Stomach (tissue), 9 donors: ENCODE measurements around the gene SLC2A10. TPM values are rescaled to one million over a fixed set of nuclear protein-coding genes. Genes with fewer than 3 reads are reported as not detected.

Source experiments
- DNase-seq, 2 donors: peaks; one replicate each; pipeline versions ENCODE4 v3.0.0 to v3.0.0-alpha.2; 2013 to 2019
- H3K27ac ChIP-seq, 5 donors: fragments of 200-600 bp in 4 of 5; sonication (generic) in 4 of 5; one replicate each; pipeline ENCODE4 v1.5.1; 2013 to 2019; ENCODE audit warnings: mild to moderate bottlenecking in 1 of 5, moderate library complexity in 1 of 5
- H3K27me3 ChIP-seq, 3 donors: fragments of 200-600 bp; sonication (generic); one replicate each; pipeline ENCODE4 v1.5.1; 2017 to 2019; ENCODE audit warnings: mixed run types in 1 of 3
- H3K36me3 ChIP-seq, 4 donors: fragments of 200-600 bp; sonication (generic); 1 replicate in 3 of 4; 2 replicates in 1 of 4; pipeline ENCODE4 v1.5.1; 2016 to 2019
- H3K4me1 ChIP-seq, 4 donors: fragments of 200-600 bp; sonication (generic); one replicate each; pipeline ENCODE4 v1.5.1; 2016 to 2019
- H3K4me3 ChIP-seq, 4 donors: fragments of 200-600 bp; sonication (generic) in 3 of 4; one replicate each; pipeline ENCODE4 v1.5.1; 2016 to 2019; ENCODE audit warnings: mild to moderate bottlenecking in 1 of 4
- H3K9me3 ChIP-seq, 4 donors: fragments of 200-600 bp; sonication (generic); one replicate each; pipeline ENCODE4 v1.5.1; 2016 to 2019
- CTCF ChIP-seq, 7 experiments: fragments of 450-650 bp in 4 of 7; fragments of 200-600 bp in 3 of 7; sonication (generic) in 3 of 7; IDR thresholded peaks; one replicate each; pipeline ENCODE4 v1.5.1; 2016 to 2019; ENCODE audit warnings: antibody characterized with exemption in 7 of 7, control low read depth in 2 of 7, mild to moderate bottlenecking in 1 of 7
- EP300 ChIP-seq: sonication (generic); formaldehyde crosslinking; IDR thresholded peaks from one replicate; pipeline ENCODE4 v1.6.1; 2017; ENCODE audit warnings: antibody characterized with exemption
- POLR2A ChIP-seq, 4 donors: fragments of 450-650 bp; IDR thresholded peaks; one replicate each; pipeline ENCODE4 v1.6.1; 2016; ENCODE audit warnings: antibody characterized with exemption in 4 of 4, control low read depth in 2 of 4, mild to moderate bottlenecking in 1 of 4, moderate library complexity in 1 of 4
- POLR2AphosphoS5 ChIP-seq, 3 donors: sonication (generic); formaldehyde crosslinking; IDR thresholded peaks; one replicate each; pipeline ENCODE4 v1.6.1; 2016; ENCODE audit warnings: antibody characterized with exemption in 3 of 3
- WGBS, 5 donors: extraction: QIAGEN DNeasy Blood & Tissue Kit in 3 of 5; methylation state at CpG; one replicate each; pipeline versions ENCODE4 v1.1.5 to v1.1.7; 2013 to 2018; 5-methylcytosine and 5-hydroxymethylcytosine counted together
- intact Hi-C: fragments of 100-400 bp; cut with DNase I; formaldehyde crosslinking; loops from one replicate; pipeline ENCODE4 v1.15.1; 2023; ENCODE audit warnings: low total_unique reads
- polyA plus RNA-seq, 3 donors: library from polyadenylated mRNA; stranded (reverse); fragments of 200-250 nt; gene quantifications; one replicate each; pipeline ENCODE4 v1.2.3, GENCODE V29; 2013
- total RNA-seq, 5 donors: library from RNA; depleted of rRNA; stranded (reverse); fragments of >200 nt; gene quantifications; one replicate each; pipeline versions ENCODE4 v1.1.0 to v1.2.3, GENCODE V29; 2014 to 2016
- donor health status: healthy with polysubstance abuse.
- donor health status: Bipolar disorder and iron deficiency.
- donor health status: healthy.

The SLC2A10 gene
- total and polyA plus RNA-seq, 8 donors = 8.5 to 66.1 (median 21.2) TPM

- Histone ChIP-seq H3K4me3 (no peak overlapping the region), H3K27ac (no peak overlapping the region), H3K36me3 (peaks cover 3 to 26% (median 17%) of the 10 kb centered on the region in 4 donors), H3K27me3 (no peaks in the 10 kb centered on the region), H3K4me1 (peaks cover 0 to under 1% (median 0%) of the 10 kb centered on the region in 4 donors), H3K9me3 (peaks cover 0 to 12% (median 7%) of the 10 kb centered on the region in 4 donors)
- TF ChIP-seq CTCF (IDR thresholded peaks at IDR 0.05) = no peak
- TF ChIP-seq POLR2AphosphoS5 (IDR thresholded peaks at IDR 0.05) = no peak
- TF ChIP-seq POLR2A (IDR thresholded peaks at IDR 0.05) = no peak
- no peak for TF ChIP-seq EP300
- intact Hi-C loops = no loop called here
- no peak for DNase-seq
Observed at GRCh38 chr20:46720776-46721425, 11.5 kb downstream of the SLC2A10 start.

- H3K27me3 ChIP-seq = no peaks in the 10 kb centered on the region
- no peak overlapping the region for H3K27ac ChIP-seq
- no peak for DNase-seq
- WGBS, 5 donors = 84 to 96% (median 85%) methylated on average over 1 of the region's 1 CpG
- intact Hi-C loops = no loop called here
- H3K36me3 ChIP-seq = peaks cover 6 to 31% (median 22%) of the 10 kb centered on the region in 4 donors
- peaks cover 0 to 12% (median 7%) of the 10 kb centered on the region in 4 donors for H3K9me3 ChIP-seq
- no peaks in the 10 kb centered on the region for H3K4me1 ChIP-seq
- no peak overlapping the region for H3K4me3 ChIP-seq
- TF ChIP-seq EP300 = no peak
- TF ChIP-seq CTCF (IDR thresholded peaks at IDR 0.05) = no peak
- no peak for TF ChIP-seq POLR2A (IDR thresholded peaks at IDR 0.05)
- no peak for TF ChIP-seq POLR2AphosphoS5 (IDR thresholded peaks at IDR 0.05)
Observed at GRCh38 chr20:46721476-46721875, 12.0 kb downstream of the SLC2A10 start.

- no peak overlapping the region for H3K4me3 ChIP-seq
- peaks cover 0 to 12% (median 7%) of the 10 kb centered on the region in 4 donors for H3K9me3 ChIP-seq
- peaks cover 6 to 35% (median 30%) of the 10 kb centered on the region in 4 donors for H3K36me3 ChIP-seq
- no peaks in the 10 kb centered on the region for H3K27me3 ChIP-seq
- intact Hi-C loops = no loop called here
- no peak overlapping the region for H3K27ac ChIP-seq
- WGBS, 5 donors = 93 to 100% (median 97%) methylated on average over 2 of the region's 2 CpGs
- no peak for DNase-seq
- no peaks in the 10 kb centered on the region for H3K4me1 ChIP-seq
- no peak for TF ChIP-seq CTCF (IDR thresholded peaks at IDR 0.05)
- no peak for TF ChIP-seq EP300
- no peak for TF ChIP-seq POLR2A (IDR thresholded peaks at IDR 0.05)
- no peak for TF ChIP-seq POLR2AphosphoS5 (IDR thresholded peaks at IDR 0.05)
Observed at GRCh38 chr20:46722450-46722849, 13.0 kb downstream of the SLC2A10 start.

GRCh38 chr20:46723039-46723438 lies 13.6 kb downstream of the SLC2A10 start:
- Histone ChIP-seq H3K36me3 (peaks cover 6 to 39% (median 35%) of the 10 kb centered on the region in 4 donors), H3K4me1 (no peaks in the 10 kb centered on the region), H3K9me3 (peaks cover 0 to 12% (median 7%) of the 10 kb centered on the region in 4 donors), H3K4me3 (no peak overlapping the region), H3K27ac (no peak overlapping the region), H3K27me3 (no peaks in the 10 kb centered on the region)
- intact Hi-C loops = no loop called here
- no peak for DNase-seq
- TF ChIP-seq POLR2A (IDR thresholded peaks at IDR 0.05) (no peak), CTCF (IDR thresholded peaks at IDR 0.05) (no peak), EP300 (no peak), POLR2AphosphoS5 (IDR thresholded peaks at IDR 0.05) (no peak)
- WGBS, 5 donors = 88 to 100% (median 96%) methylated on average over 1 of the region's 1 CpG
